Measurements from ENCODE around the gene HMGCLL1. TPM values are rescaled to one million over a fixed set of nuclear protein-coding genes. Genes with fewer than 3 reads are reported as not detected.

HMGCLL1 gene
- total and polyA plus RNA-seq, 8 donors, result 0.10 to 3.3 (median 0.68) TPM; not detected in 3

- H3K27ac ChIP-seq, result no peak overlapping the region
- peaks cover 0 to 6% (median 0%) of the 10 kb centered on the region in 4 donors for H3K9me3 ChIP-seq
- intact Hi-C loops (cut with DNase I; ENCODE audit: low total_unique reads), result no loop called here
- H3K4me3 ChIP-seq, result no peak overlapping the region
- no peaks in the 10 kb centered on the region for H3K36me3 ChIP-seq
- H3K27me3 ChIP-seq, result no peaks in the 10 kb centered on the region
- no peak for TF ChIP-seq POLR2AphosphoS5 (IDR thresholded peaks at IDR 0.05)
- TF ChIP-seq POLR2A (IDR thresholded peaks at IDR 0.05), result no peak
- no peak for TF ChIP-seq CTCF (IDR thresholded peaks at IDR 0.05)
- TF ChIP-seq EP300 (IDR thresholded peaks at IDR 0.05), result no peak
- WGBS, 5 donors, result 85 to 93% (median 88%) methylated on average over 4 of the region's 4 CpGs
- no peak for DNase-seq
- H3K4me1 ChIP-seq, result no peaks in the 10 kb centered on the region
Observed at GRCh38 chr6:55492259-55492658, 86.7 kb downstream of the HMGCLL1 start.

DNA sequence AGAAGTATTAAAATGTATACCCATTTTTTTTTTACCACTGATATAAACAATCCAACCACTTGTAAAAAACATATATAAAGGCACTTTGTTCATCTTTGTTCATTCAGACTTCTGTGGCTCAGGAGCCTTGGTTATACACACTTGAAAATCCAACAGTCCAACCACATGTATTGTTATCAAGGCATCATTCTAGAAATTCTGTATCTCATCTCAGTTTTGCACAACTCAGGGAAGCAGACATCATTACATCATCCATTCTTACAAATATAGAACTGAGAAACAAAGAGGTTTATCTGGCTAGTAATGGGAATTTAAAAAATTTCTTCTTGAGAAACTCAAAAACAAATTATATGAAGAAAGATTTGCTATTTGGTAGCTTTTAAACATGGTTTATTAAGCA lies 88.1 kb downstream of the HMGCLL1 start:
- H3K9me3 ChIP-seq, result peaks cover 0 to 6% (median 0%) of the 10 kb centered on the region in 4 donors
- H3K4me1 ChIP-seq, result no peaks in the 10 kb centered on the region
- no peak for TF ChIP-seq POLR2A (IDR thresholded peaks at IDR 0.05)
- no peak for TF ChIP-seq POLR2AphosphoS5 (IDR thresholded peaks at IDR 0.05)
- no peak for TF ChIP-seq CTCF (IDR thresholded peaks at IDR 0.05)
- TF ChIP-seq EP300 (IDR thresholded peaks at IDR 0.05), result no peak
- H3K4me3 ChIP-seq, result no peak overlapping the region
- no peak for DNase-seq
- no peaks in the 10 kb centered on the region for H3K27me3 ChIP-seq
- intact Hi-C loops (cut with DNase I; ENCODE audit: low total_unique reads), result no loop called here
- no peaks in the 10 kb centered on the region for H3K36me3 ChIP-seq
- no peak overlapping the region for H3K27ac ChIP-seq

DNA sequence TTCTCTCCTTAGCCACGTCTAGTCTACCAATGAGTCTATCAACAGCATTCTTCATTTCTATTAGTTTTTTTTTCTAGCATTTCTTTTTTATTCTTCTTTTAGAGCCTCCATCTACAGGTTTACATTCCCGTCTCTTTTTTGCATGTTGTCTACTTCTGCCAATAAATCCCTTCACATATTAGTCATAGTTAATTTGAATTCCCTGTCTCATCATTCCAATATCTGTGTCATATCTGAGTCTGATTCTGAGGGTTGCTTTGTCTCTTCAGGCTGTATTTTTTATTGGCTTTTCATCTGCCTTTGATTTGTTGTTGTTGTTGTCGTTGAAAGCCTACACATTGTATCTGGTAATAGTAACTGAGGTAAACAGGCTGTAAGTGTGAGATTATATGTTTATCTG lies 104.6 kb downstream of the HMGCLL1 start:
- no peak for TF ChIP-seq CTCF (IDR thresholded peaks at IDR 0.05)
- TF ChIP-seq POLR2A (IDR thresholded peaks at IDR 0.05), result no peak
- TF ChIP-seq EP300 (IDR thresholded peaks at IDR 0.05), result no peak
- TF ChIP-seq POLR2AphosphoS5 (IDR thresholded peaks at IDR 0.05), result no peak
- no peak overlapping the region for H3K4me3 ChIP-seq
- 78 to 88% (median 83%) methylated on average over 3 of the region's 3 CpGs for WGBS, 5 donors
- H3K27me3 ChIP-seq, result no peaks in the 10 kb centered on the region
- no peak for DNase-seq
- H3K9me3 ChIP-seq, result no peaks in the 10 kb centered on the region
- intact Hi-C loops (cut with DNase I; ENCODE audit: low total_unique reads), result no loop called here
- no peak overlapping the region for H3K27ac ChIP-seq
- no peaks in the 10 kb centered on the region for H3K36me3 ChIP-seq
- no peaks in the 10 kb centered on the region for H3K4me1 ChIP-seq

GRCh38 chr6:55473722-55474121 lies 105.3 kb downstream of the HMGCLL1 start:
- no peak overlapping the region for H3K4me3 ChIP-seq
- no peaks in the 10 kb centered on the region for H3K36me3 ChIP-seq
- H3K9me3 ChIP-seq, result no peaks in the 10 kb centered on the region
- TF ChIP-seq POLR2AphosphoS5 (IDR thresholded peaks at IDR 0.05) (no peak), CTCF (IDR thresholded peaks at IDR 0.05) (no peak), EP300 (IDR thresholded peaks at IDR 0.05) (no peak), POLR2A (IDR thresholded peaks at IDR 0.05) (no peak)
- 77 to 94% (median 85%) methylated on average over 1 of the region's 1 CpG for WGBS, 5 donors
- intact Hi-C loops (cut with DNase I; ENCODE audit: low total_unique reads), result no loop called here
- no peaks in the 10 kb centered on the region for H3K4me1 ChIP-seq
- H3K27me3 ChIP-seq, result no peaks in the 10 kb centered on the region
- no peak overlapping the region for H3K27ac ChIP-seq
- DNase-seq, result no peak

All from stomach (tissue), 9 donors.